ENCODE data around the gene LRMDA.

The LRMDA gene

GRCh38 chr10:76112826-76113150, 681.4 kb downstream of the LRMDA start:
- Mint-ChIP-seq H3K36me3 (ENCODE audit: low read depth) (peaks cover 13% of the 10 kb centered on the region), H3K9me3 (peaks cover 6% of the 10 kb centered on the region), H3K27ac (peak overlapping the region; percentile 11), H3K4me3 (peak overlapping the region; percentile 21), H3K27me3 (ENCODE audit: low read depth, poor library complexity) (no peaks in the 10 kb centered on the region), H3K4me1 (peaks cover 93% of the 10 kb centered on the region)
- no peak for DNase-seq
- no peak for TF ChIP-seq CTCF (IDR thresholded peaks at IDR 0.05)

DNA sequence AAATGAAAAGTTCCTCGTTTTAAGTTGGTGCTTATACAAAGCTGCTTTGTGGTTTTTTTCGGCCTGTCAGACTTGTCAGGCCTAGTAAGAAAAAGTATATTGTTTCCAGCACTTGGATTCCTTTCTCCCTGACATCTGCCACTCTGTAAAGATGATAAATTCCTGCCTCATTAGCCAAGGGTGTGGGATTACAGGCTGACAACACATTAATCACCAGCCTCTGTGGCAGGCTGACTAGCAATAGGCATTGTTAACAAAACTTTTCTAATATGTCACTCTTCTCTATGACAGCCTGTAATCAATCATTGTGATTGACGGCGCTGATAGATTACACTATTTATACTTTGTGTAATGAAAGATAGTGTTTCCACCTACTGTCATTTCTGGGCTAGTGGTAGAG, 682.5 kb downstream of the LRMDA start:
- peaks cover 82% of the 10 kb centered on the region for H3K4me1 Mint-ChIP-seq
- no peak overlapping the region for H3K27ac Mint-ChIP-seq
- H3K27me3 Mint-ChIP-seq (ENCODE audit: low read depth, poor library complexity): no peaks in the 10 kb centered on the region
- TF ChIP-seq CTCF (IDR thresholded peaks at IDR 0.05): no peak
- peak; percentile 11 for DNase-seq
- peaks cover 6% of the 10 kb centered on the region for H3K9me3 Mint-ChIP-seq
- no peak overlapping the region for H3K4me3 Mint-ChIP-seq
- H3K36me3 Mint-ChIP-seq (ENCODE audit: low read depth): peaks cover 13% of the 10 kb centered on the region

DNA sequence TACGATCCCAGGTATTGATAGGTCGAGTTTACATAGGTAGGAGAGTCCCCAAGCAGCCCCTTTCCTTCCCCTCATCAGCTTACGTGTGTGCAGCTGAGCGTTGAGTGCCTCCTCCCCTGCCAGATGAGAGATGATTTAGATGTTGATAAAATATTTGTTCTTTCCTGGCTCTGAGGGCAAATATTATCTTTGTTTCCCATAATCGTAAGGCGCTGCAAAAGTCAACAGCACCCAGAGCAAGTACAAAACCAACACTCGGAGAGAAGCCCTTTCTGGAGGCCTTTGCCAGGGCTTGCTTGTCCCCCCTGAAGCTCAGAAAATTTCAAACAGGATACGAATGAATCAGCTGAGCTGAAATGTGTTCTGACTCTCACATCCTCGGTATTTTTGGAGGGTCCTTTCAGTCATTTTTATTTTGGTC, 683.2 kb downstream of the LRMDA start:
- Mint-ChIP-seq H3K36me3 (ENCODE audit: low read depth) (peaks cover 13% of the 10 kb centered on the region), H3K4me1 (peaks cover 76% of the 10 kb centered on the region)

DNA sequence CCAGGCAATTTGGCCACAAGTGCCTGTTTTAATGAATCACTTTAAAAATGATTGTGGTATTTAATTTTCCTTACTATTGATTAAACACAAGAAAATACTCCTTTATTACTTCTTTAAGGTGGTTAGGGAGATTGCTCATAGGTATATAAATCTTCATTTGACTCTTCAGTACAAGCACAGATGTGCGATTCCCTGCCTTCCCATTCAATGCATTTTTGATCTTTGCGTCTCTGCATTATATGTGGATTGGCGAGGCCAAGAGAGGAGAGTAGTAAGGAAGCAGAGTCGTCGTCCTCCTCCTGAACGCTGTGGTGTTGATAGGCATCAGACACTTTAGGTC, 683.7 kb downstream of the LRMDA start:
- no peak for TF ChIP-seq CTCF (IDR thresholded peaks at IDR 0.05)
- peak overlapping the region; percentile 97 for H3K27ac Mint-ChIP-seq
- H3K27me3 Mint-ChIP-seq (ENCODE audit: low read depth, poor library complexity): peaks cover 3% of the 10 kb centered on the region
- H3K36me3 Mint-ChIP-seq (ENCODE audit: low read depth): peaks cover 11% of the 10 kb centered on the region
- peak overlapping the region; percentile 43 for H3K4me3 Mint-ChIP-seq
- peaks cover 70% of the 10 kb centered on the region for H3K4me1 Mint-ChIP-seq
- no peak for DNase-seq
- H3K9me3 Mint-ChIP-seq: peaks cover 6% of the 10 kb centered on the region

More for the DNA sequence above, 683.2 kb downstream of the LRMDA start:
- Mint-ChIP-seq H3K27ac (peak overlapping the region; percentile 86), H3K27me3 (ENCODE audit: low read depth, poor library complexity) (no peaks in the 10 kb centered on the region), H3K9me3 (peaks cover 6% of the 10 kb centered on the region), H3K4me3 (no peak overlapping the region)
- no peak for DNase-seq
- no peak for TF ChIP-seq CTCF (IDR thresholded peaks at IDR 0.05)

- H3K36me3 Mint-ChIP-seq (ENCODE audit: low read depth): peaks cover 6% of the 10 kb centered on the region
- no peak for TF ChIP-seq CTCF (IDR thresholded peaks at IDR 0.05)
- H3K4me3 Mint-ChIP-seq: peak overlapping the region; percentile 43
- H3K27me3 Mint-ChIP-seq (ENCODE audit: low read depth, poor library complexity): peaks cover 3% of the 10 kb centered on the region
- H3K4me1 Mint-ChIP-seq: peaks cover 65% of the 10 kb centered on the region
- DNase-seq: peak; percentile 50
- peak overlapping the region; percentile 97 for H3K27ac Mint-ChIP-seq
- H3K9me3 Mint-ChIP-seq: peaks cover 5% of the 10 kb centered on the region
These were observed 684.2 kb downstream of the LRMDA start for GRCh38 chr10:76115471-76116155.

DNA sequence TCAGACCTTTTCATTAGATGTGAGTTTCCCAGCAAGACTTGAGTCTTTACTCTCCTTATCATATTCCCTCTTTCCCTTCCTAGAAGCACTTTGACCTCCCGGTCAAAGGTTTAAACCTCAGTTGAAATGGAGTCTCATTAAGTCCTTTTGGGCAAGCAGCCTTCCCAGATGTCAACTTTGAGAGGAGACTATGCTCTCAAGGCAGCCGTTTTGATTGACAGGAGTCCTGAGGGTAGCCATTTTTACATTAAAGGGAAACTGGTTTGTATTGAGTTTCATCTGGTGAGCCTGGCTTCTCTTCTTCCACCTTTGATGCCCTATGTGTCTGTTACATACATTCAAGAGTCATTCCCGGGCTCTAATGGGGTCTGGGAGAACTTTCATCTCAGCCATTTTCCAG, 685.1 kb downstream of the LRMDA start:
- H3K27ac Mint-ChIP-seq: peak overlapping the region; percentile 80
- H3K27me3 Mint-ChIP-seq (ENCODE audit: low read depth, poor library complexity): peaks cover 3% of the 10 kb centered on the region
- H3K36me3 Mint-ChIP-seq (ENCODE audit: low read depth): no peaks in the 10 kb centered on the region
- no peak for DNase-seq
- no peak overlapping the region for H3K4me3 Mint-ChIP-seq
- peaks cover 62% of the 10 kb centered on the region for H3K4me1 Mint-ChIP-seq
- TF ChIP-seq CTCF (IDR thresholded peaks at IDR 0.05): no peak
- no peaks in the 10 kb centered on the region for H3K9me3 Mint-ChIP-seq

Measured in nephron progenitor cell (in vitro differentiated cells).